Parathyroid adenoma (tissue), 2 donors: ENCODE results near the gene TBC1D8B.

Experiments
- H2AFZ ChIP-seq: fragments of 300-600 bp; sonication (generic); one replicate; pipeline ENCODE4 v1.7.0; 2017; ENCODE audit warnings: antibody characterized with exemption, mild to moderate bottlenecking
- H3K27ac ChIP-seq: fragments of 300-600 bp; sonication (generic); one replicate; pipeline ENCODE4 v1.7.0; 2017
- H3K27me3 ChIP-seq: fragments of 300-600 bp; sonication (generic); one replicate; pipeline ENCODE4 v1.7.0; 2017; ENCODE audit warnings: low read length; ENCODE audit not compliant: control insufficient read depth, insufficient read depth
- H3K36me3 ChIP-seq: fragments of 300-600 bp; sonication (generic); one replicate; pipeline ENCODE4 v1.7.0; 2017; ENCODE audit warnings: low read length; ENCODE audit not compliant: control insufficient read depth, insufficient read depth
- H3K4me1 ChIP-seq: fragments of 300-600 bp; sonication (generic); one replicate; pipeline ENCODE4 v1.7.0; 2017; ENCODE audit warnings: control low read depth
- H3K4me2 ChIP-seq: fragments of 300-600 bp; sonication (generic); one replicate; pipeline ENCODE4 v1.7.0; 2017; ENCODE audit warnings: low read length
- H3K4me3 ChIP-seq: fragments of 300-600 bp; sonication (generic); one replicate; pipeline ENCODE4 v1.7.0; 2017; ENCODE audit warnings: low read depth, low read length
- H3K79me2 ChIP-seq: fragments of 300-600 bp; sonication (generic); one replicate; pipeline ENCODE4 v1.7.0; 2017; ENCODE audit warnings: control low read depth
- H3K9ac ChIP-seq: fragments of 300-600 bp; sonication (generic); one replicate; pipeline ENCODE4 v1.7.0; 2017; ENCODE audit warnings: mild to moderate bottlenecking
- H3K9me3 ChIP-seq: fragments of 300-600 bp; sonication (generic); one replicate; pipeline ENCODE4 v1.7.0; 2017; ENCODE audit warnings: low read length; ENCODE audit not compliant: control insufficient read depth
- CTCF ChIP-seq: fragments of 300-600 bp; sonication (generic); IDR thresholded peaks from one replicate; pipeline ENCODE4 v1.7.0; 2017; ENCODE audit warnings: antibody characterized with exemption, mild to moderate bottlenecking
- donor health status: primary hyperparathyroidism.

TBC1D8B gene

DNA sequence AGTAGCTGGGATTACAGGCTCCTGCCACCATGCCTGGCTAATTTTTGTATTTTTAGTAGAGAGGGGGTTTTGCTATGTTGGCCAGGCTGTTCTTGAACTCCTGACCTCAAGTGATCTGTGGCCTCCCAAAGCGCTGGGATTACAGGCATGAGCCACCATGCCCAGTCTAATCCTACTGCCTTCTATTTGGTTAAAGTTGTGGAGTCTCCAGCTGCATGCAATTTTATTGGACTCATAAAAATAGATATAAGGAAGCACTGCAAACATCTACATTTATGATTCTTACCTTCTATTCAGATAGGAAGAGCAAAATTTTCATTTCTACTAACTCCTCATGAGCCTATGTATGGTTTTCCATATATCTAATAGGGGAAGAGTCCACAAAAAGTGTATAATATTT lies 87.0 kb downstream of the TBC1D8B start:
- Histone ChIP-seq H2AFZ (no peak overlapping the region), H3K36me3 (no peaks in the 10 kb centered on the region), H3K4me1 (no peaks in the 10 kb centered on the region), H3K79me2 (no peaks in the 10 kb centered on the region), H3K27ac (no peak overlapping the region), H3K9me3 (no peaks in the 10 kb centered on the region), H3K4me3 (no peak overlapping the region), H3K9ac (no peak overlapping the region), H3K27me3 (no peaks in the 10 kb centered on the region), H3K4me2 (no peak overlapping the region)
- no peak for TF ChIP-seq CTCF

DNA sequence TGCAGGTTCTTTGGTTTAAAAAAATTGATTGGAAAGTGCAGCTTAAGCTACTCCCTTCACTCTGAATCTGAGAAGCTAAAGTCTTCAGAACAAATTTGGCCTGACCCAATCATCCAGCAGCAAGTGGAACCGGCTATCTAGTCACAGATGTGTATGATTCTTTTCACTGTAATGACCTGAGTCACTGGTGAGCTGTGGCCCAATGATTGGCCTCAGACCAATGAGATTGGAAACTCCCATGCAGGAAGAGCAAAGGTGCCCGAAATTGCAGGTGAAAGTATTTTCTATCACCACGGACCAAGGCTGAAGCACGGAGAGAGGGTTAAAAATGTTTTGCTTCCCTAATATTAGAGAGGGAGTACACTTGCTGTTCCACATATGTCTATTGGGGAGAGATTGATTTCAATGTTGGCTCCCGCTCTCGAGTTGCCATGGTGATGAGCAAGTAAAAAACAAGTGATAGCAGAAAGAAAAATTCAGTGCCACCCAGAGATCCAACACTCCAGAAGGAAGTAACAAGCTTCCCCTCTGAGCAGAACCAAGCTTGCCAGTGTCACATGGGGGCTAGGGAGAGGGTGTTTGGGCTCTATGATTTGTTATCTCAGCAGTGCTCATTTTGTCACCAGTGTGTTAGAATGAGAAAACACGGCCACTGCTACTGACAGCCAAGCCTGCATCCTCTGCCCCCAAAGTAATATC lies 89.4 kb downstream of the TBC1D8B start:
- Histone ChIP-seq H3K4me2 (no peak overlapping the region), H3K9me3 (no peaks in the 10 kb centered on the region), H3K27me3 (no peaks in the 10 kb centered on the region), H3K36me3 (no peaks in the 10 kb centered on the region), H2AFZ (no peak overlapping the region), H3K79me2 (no peaks in the 10 kb centered on the region), H3K9ac (no peak overlapping the region), H3K27ac (no peak overlapping the region), H3K4me1 (no peaks in the 10 kb centered on the region), H3K4me3 (no peak overlapping the region)
- no peak for TF ChIP-seq CTCF

- H3K9me3 ChIP-seq: no peaks in the 10 kb centered on the region
- H3K79me2 ChIP-seq: no peaks in the 10 kb centered on the region
- no peak overlapping the region for H3K4me3 ChIP-seq
- no peak overlapping the region for H3K4me2 ChIP-seq
- H2AFZ ChIP-seq: peak overlapping the region; percentile 60
- H3K36me3 ChIP-seq: no peaks in the 10 kb centered on the region
- no peaks in the 10 kb centered on the region for H3K27me3 ChIP-seq
- H3K4me1 ChIP-seq: no peaks in the 10 kb centered on the region
- H3K27ac ChIP-seq: no peak overlapping the region
- peak; percentile 66 for TF ChIP-seq CTCF
- no peak overlapping the region for H3K9ac ChIP-seq
Observed at GRCh38 chrX:106894392-106894909, 92.0 kb downstream of the TBC1D8B start.

DNA sequence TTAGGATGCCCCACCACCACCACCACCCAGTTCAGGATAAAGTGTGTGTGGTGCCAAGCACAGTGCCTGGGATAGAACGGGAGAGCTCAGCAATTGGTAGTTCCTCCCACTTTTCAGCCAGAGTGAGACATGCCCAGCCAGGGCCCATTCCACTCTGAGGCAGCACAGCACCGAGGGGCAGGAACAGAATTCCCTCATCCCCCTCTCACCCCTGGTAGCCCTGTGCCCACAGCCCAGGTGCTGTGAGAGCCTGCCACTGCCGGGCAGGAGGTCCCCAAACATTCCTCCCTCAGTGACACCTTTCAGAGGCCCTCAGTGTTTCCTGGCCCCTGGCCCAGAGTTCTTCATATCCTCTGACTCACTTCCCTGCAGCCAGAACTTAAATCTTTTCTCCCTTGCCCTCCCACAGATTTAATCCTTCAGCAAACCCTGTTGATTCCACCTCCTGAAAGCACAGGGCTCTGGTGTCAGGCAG lies 92.5 kb downstream of the TBC1D8B start:
- no peaks in the 10 kb centered on the region for H3K36me3 ChIP-seq
- no peak overlapping the region for H3K9ac ChIP-seq
- no peaks in the 10 kb centered on the region for H3K9me3 ChIP-seq
- no peaks in the 10 kb centered on the region for H3K79me2 ChIP-seq
- H3K4me2 ChIP-seq: no peak overlapping the region
- no peak for TF ChIP-seq CTCF
- H2AFZ ChIP-seq: no peak overlapping the region
- no peaks in the 10 kb centered on the region for H3K4me1 ChIP-seq
- no peak overlapping the region for H3K4me3 ChIP-seq
- H3K27ac ChIP-seq: no peak overlapping the region
- H3K27me3 ChIP-seq: no peaks in the 10 kb centered on the region

DNA sequence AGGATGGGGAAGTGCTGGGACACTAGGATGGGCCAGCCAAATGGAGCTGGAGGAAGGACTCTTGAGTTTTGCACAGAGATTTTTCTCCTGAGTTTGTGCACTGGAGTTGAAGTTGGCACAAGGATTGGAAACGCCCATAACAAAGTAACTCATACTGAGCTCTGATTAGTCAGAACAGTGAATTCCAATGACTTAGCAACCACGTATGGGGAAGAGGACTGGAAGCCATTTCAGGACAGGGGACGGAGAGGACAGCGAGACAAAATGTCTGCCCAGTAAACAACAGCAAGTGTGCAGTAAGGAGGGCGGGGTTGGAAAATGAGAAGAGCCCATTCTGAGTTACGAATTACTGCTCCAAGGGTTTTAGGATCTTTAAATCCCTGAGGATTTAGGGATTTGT lies 94.8 kb downstream of the TBC1D8B start:
- Histone ChIP-seq H3K9me3 (no peaks in the 10 kb centered on the region), H3K36me3 (no peaks in the 10 kb centered on the region), H3K79me2 (no peaks in the 10 kb centered on the region), H3K4me3 (no peak overlapping the region), H2AFZ (no peak overlapping the region), H3K27me3 (no peaks in the 10 kb centered on the region), H3K9ac (no peak overlapping the region), H3K4me1 (no peaks in the 10 kb centered on the region), H3K27ac (no peak overlapping the region), H3K4me2 (no peak overlapping the region)
- no peak for TF ChIP-seq CTCF
